Measurements from ENCODE around the gene KRTAP3-1.

DNA sequence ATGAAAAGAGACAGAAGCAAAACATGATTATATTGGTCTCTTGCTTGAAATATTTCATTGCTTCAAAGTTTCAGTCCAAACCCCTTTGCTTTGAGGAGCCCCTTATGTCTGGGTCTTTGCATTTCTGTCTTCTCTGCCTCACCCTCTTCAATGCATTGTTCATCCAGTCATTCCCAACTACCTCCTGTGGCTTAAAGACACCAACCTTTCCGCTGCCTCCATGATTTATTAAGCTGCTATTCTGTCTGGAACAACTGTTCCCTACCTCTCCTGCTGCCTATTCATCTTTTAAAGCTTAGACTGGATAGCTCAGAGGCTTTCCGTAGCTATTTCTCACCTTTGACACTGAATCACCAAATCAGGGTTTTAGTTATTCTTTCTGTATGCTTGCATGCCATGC lies 11.6 kb downstream of the KRTAP3-1 start:
- no peak for TF ChIP-seq ASH2L (IDR thresholded peaks at IDR 0.05; ENCODE audit: borderline replicate concordance, low read depth)
- TF ChIP-seq SREBF1 (IDR thresholded peaks at IDR 0.05; ENCODE audit: low read length): no peak
- TF ChIP-seq MYB (IDR thresholded peaks at IDR 0.05; ENCODE audit: borderline replicate concordance, low read depth, low read length): no peak
- TF ChIP-seq POLR2AphosphoS2 (IDR thresholded peaks at IDR 0.05; ENCODE audit: low read depth, low read length): no peak
- TF ChIP-seq EZH2 (IDR thresholded peaks at IDR 0.05; ENCODE audit: borderline replicate concordance, control insufficient read depth, low read depth, low read length): no peak
- TF ChIP-seq MTA2 (IDR thresholded peaks at IDR 0.05; ENCODE audit: low read depth): no peak
- TF ChIP-seq, protein P1, sequence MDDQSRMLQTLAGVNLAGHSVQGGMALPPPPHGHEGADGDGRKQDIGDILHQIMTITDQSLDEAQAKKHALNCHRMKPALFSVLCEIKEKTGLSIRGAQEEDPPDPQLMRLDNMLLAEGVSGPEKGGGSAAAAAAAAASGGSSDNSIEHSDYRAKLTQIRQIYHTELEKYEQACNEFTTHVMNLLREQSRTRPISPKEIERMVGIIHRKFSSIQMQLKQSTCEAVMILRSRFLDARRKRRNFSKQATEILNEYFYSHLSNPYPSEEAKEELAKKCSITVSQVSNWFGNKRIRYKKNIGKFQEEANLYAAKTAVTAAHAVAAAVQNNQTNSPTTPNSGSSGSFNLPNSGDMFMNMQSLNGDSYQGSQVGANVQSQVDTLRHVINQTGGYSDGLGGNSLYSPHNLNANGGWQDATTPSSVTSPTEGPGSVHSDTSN (IDR thresholded peaks at IDR 0.05; ENCODE audit: insufficient replicate concordance, low read depth, low read length): no peak
- TF ChIP-seq ZBED1 (IDR thresholded peaks at IDR 0.05; ENCODE audit: borderline replicate concordance): no peak
- no peak for TF ChIP-seq CHD2 (IDR thresholded peaks at IDR 0.05; ENCODE audit: borderline replicate concordance, low read depth, low read length)
- no peak for TF ChIP-seq POLR2AphosphoS5 (IDR thresholded peaks at IDR 0.05; ENCODE audit: low read length)
- TF ChIP-seq, protein P2, sequence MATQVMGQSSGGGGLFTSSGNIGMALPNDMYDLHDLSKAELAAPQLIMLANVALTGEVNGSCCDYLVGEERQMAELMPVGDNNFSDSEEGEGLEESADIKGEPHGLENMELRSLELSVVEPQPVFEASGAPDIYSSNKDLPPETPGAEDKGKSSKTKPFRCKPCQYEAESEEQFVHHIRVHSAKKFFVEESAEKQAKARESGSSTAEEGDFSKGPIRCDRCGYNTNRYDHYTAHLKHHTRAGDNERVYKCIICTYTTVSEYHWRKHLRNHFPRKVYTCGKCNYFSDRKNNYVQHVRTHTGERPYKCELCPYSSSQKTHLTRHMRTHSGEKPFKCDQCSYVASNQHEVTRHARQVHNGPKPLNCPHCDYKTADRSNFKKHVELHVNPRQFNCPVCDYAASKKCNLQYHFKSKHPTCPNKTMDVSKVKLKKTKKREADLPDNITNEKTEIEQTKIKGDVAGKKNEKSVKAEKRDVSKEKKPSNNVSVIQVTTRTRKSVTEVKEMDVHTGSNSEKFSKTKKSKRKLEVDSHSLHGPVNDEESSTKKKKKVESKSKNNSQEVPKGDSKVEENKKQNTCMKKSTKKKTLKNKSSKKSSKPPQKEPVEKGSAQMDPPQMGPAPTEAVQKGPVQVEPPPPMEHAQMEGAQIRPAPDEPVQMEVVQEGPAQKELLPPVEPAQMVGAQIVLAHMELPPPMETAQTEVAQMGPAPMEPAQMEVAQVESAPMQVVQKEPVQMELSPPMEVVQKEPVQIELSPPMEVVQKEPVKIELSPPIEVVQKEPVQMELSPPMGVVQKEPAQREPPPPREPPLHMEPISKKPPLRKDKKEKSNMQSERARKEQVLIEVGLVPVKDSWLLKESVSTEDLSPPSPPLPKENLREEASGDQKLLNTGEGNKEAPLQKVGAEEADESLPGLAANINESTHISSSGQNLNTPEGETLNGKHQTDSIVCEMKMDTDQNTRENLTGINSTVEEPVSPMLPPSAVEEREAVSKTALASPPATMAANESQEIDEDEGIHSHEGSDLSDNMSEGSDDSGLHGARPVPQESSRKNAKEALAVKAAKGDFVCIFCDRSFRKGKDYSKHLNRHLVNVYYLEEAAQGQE (IDR thresholded peaks at IDR 0.05; ENCODE audit: low read depth, low read length): no peak
- TF ChIP-seq, protein P3, sequence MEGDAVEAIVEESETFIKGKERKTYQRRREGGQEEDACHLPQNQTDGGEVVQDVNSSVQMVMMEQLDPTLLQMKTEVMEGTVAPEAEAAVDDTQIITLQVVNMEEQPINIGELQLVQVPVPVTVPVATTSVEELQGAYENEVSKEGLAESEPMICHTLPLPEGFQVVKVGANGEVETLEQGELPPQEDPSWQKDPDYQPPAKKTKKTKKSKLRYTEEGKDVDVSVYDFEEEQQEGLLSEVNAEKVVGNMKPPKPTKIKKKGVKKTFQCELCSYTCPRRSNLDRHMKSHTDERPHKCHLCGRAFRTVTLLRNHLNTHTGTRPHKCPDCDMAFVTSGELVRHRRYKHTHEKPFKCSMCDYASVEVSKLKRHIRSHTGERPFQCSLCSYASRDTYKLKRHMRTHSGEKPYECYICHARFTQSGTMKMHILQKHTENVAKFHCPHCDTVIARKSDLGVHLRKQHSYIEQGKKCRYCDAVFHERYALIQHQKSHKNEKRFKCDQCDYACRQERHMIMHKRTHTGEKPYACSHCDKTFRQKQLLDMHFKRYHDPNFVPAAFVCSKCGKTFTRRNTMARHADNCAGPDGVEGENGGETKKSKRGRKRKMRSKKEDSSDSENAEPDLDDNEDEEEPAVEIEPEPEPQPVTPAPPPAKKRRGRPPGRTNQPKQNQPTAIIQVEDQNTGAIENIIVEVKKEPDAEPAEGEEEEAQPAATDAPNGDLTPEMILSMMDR (IDR thresholded peaks at IDR 0.05 in 2 of 3, conservative IDR thresholded peaks at IDR 0.05 in 1 of 3; ENCODE audit: control insufficient read depth in 2 of 3, extremely low read depth in 1 of 3, insufficient read depth in 1 of 3, low read depth in 3 of 3, low read length in 3 of 3): no peak

Data from GM12878 (cell line).